Renal cortex interstitium (tissue), 11 donors: ENCODE data around the gene SIRPA. TPM values are rescaled to one million over a fixed set of nuclear protein-coding genes. Genes with fewer than 3 reads are reported as not detected.

Experiments used
- DNase-seq, 11 donors: peaks; one replicate each; pipeline ENCODE4 v3.0.0-alpha.2; 2013; ENCODE audit warnings: low read depth in 9 of 11, low spot score in 4 of 11; ENCODE audit errors: extremely low read depth in 1 of 11
- polyA plus RNA-seq, 3 donors: library from polyadenylated mRNA; unstranded; fragments of 120-200 nt; gene quantifications; one replicate each; pipeline ENCODE4 v1.2.1, GENCODE V29; 2013; ENCODE audit not compliant: insufficient read length in 3 of 3

SIRPA gene
- polyA plus RNA-seq, 3 donors: 24.4 to 28.1 (median 27.9) TPM

DNA sequence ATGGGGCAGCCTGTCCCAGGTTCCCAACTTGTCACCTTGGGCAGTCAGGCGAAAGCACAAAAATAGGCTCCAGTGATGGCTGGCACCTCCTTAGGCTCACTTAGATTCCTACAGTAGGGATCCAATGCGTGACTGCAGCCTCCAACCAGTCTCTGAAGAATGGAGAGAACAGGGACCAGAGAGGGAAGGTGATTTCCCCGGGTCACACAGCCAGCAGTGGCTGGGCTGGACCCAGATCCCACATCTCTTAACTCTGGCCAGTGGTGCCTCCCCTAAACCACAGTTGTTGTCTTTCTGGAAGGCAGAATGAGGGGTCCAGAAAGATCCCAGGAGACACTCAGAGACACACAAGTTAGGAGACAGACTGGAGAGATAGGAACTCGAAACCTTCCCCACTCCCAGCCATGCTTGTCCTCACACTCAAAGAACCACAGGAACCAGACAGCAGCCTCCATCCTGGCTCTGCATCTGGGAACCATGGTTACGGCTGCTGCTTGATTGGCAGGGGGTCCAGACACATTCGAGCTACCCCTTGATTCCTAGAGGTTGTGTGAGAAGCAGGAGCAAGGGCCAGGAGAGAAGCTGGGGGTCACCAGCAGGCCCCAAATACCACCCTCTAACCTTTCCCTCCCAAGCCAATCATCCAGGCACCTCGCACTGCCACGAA lies 33.1 kb upstream of the SIRPA start:
- DNase-seq: no peak

GRCh38 chr20:1862663-1863053 lies 32.5 kb upstream of the SIRPA start:
- no peak for DNase-seq

DNA sequence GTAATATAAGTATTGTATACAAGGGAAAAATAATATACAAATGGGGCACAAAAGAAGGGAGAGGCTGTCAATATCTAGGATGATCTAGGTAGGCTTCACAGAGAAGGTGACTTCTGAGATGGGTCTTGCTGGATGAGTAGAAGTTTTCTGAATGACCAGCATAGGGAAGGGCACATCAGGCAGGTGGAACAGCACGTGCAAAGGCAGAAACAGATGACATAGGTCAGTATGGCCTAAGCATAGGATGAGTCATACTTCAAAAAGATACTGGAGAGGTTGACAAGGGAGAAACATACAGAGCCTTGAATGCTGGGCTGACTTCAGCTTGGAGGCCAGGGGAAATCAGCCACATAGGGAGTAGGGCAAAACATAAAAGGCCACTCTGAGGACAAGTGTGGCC lies 31.9 kb upstream of the SIRPA start:
- DNase-seq: no peak

DNA sequence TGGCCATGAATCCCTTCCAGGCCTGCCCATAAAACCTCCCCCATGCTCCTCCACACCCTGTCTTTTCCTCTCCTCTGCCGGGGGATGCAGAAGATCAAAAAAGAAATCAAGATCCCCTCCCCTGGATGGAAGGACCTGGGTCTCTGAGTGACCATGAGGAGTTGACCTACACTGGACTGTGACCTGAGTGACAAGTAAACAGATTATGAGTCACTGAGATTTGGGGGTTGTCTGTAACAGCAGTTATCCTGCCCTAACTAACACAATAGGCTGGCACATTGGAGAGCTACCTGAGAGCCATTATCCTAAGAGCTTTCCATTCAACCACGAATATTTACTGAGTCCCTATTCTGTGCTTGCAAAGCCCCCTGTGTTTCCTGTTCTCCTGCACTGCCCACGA lies 28.4 kb upstream of the SIRPA start:
- no peak for DNase-seq

- DNase-seq: no peak
These were observed 27.5 kb upstream of the SIRPA start for GRCh38 chr20:1867495-1868260.

DNA sequence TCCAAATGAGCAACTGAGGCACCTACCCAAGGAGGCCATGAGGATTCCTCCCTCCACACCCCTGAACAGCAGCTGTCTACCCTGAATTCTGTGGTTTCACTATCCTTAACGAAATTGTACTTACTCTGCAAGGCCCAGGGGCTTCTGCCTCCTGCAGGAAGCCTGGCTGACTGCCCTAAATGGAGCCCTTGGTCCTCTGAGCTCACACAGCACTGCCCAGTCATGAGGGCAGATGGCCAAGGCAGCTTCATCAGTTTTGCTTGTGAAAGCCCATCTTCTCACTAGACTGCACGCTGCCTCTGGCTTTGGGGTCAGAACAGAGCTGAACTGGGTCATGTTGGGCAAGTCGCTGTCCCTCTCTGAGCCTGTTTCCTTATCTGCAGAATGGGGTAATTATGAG lies 26.4 kb upstream of the SIRPA start:
- no peak for DNase-seq

DNA sequence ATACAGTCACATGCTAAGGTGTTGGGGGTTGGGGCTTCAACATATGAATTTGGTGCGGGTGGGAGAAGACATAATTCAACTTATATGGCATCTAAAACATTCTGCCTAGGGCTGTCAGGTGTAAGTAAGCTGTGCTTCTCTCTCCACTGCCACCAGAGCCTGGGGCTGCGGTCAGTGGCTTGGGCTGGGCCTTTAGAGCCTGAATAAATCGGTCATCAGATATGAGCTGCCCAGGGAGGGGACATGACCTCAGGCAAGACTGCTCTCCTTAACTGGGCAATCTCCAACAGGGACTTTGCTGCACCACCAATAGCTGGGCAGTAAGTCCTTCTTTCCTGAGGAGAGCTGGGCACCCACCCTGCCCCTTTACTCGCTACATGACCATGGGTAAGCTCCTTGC lies 24.9 kb upstream of the SIRPA start:
- no peak for DNase-seq

DNA sequence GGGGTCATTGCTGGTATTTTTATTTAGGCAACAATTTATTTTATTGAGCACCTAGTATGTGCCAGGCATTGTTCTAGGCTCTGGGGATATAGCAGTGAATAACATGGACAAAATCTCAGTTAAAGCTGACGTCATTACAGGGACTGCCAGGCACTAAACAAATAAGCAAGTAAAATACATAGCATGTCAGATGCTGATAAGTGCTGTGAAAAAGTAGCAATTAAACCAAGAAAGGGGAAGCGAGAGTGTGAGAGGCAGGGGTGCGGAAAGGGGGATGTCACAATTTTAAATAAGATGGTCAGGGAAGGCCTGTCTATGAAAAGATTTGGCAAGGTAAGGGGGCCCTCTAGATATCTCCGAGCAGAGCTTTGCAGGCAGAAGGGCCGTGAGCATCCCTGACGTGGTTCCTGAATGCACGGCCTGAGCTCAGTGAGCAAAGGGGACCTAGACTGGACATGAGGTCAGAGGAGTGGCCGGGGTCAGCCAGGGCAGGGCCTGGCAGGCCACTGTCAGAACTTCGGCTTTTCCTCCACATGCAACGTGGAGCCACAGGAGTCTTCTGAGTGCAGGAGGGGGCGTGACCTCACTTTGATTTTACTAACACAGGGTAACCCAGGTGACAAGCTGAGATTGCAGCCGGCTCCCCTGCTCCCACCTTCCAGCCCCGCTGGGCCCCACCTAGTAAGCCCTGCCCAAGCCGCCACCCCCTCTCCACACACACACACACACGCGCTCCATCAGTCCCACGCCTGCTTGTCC lies 24.2 kb upstream of the SIRPA start:
- DNase-seq: no peak

GRCh38 chr20:1871807-1872458 lies 23.3 kb upstream of the SIRPA start:
- DNase-seq: no peak

- no peak for DNase-seq
These were observed 22.6 kb upstream of the SIRPA start for GRCh38 chr20:1872459-1873097.

- no peak for DNase-seq
These were observed 20.6 kb upstream of the SIRPA start for GRCh38 chr20:1874450-1875182.

DNA sequence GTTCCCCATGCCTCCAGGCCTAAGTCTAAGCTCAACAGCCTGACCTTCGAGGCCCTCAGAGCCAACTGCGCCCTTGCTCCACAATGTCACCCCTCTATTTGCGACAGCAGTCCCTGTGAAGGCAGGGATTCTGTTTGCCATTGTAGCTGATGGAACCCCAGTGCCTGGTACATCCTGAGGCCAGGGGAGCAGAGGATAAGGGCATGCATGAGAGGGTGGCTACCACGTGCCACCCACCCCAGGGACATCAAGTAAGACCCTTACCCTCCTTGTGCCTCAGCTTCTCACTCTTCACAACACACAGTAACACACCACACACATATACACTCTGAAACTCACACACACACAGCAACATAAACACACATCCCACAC lies 20.0 kb upstream of the SIRPA start:
- no peak for DNase-seq

GRCh38 chr20:1875762-1876161 lies 19.4 kb upstream of the SIRPA start:
- no peak for DNase-seq

GRCh38 chr20:1876217-1876921 lies 18.8 kb upstream of the SIRPA start:
- no peak for DNase-seq

DNA sequence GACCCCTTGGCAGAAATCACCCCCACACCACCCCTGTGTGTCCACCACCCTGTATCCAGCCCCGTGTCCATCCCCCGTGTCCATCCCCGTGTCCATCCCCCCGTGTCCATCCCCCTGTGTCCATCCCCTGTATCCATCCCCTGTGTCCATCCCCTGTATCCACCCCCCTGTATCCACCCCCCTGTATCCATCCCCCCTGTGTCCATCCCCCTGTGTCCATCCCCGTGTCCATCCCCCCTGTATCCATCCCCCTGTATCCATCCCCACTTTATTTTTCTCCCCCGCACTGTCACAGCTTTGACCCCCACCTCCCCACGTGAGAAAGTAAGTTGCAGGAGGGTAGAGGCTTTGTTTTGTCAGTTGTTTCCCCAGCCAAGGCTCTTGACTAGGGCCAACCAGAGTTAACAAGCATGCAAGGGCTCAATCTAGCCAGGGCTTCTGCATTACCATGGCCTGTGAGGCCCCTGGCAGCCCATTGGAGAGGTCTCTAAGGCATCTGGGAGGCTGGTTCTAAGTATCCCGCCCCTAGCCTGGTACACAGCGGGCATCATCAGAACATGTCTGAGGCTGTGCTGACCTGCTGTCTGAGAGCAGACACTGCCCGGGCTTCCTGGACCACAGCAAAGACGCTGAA lies 18.1 kb upstream of the SIRPA start:
- peak in 1 of 11 donors; percentile 31 for DNase-seq

GRCh38 chr20:1877609-1878200 lies 17.5 kb upstream of the SIRPA start:
- no peak for DNase-seq

GRCh38 chr20:1879369-1879768 lies 15.8 kb upstream of the SIRPA start:
- DNase-seq: no peak
